ENCODE results near the gene CDC23. TPM values are rescaled to one million over a fixed set of nuclear protein-coding genes. Genes with fewer than 3 reads are reported as not detected.

The CDC23 gene
- total RNA-seq, 1 experiment from 2014 or later: 60.7 TPM

DNA sequence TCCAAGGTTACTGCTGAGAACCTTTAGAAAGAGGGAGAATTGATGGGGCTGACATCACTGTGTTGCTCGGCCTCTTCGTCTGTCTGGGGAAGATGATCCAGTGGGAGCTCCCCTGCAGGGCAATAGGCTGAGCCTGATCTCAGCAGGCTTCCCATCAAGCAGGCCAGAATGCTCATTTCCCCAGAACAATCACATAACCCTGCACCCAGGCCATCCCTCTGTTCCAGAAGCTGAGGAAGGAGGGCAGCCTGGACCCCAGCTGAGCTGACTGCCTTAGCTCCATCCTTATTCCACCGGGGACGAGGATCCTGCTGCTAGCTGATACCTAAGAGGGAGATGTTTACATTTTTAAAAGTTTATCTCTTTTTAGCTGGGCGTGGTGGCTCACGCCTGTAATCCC lies 11.6 kb upstream of the CDC23 start:
- no peak for DNase-seq
- Histone ChIP-seq H3K27me3 (replicated peaks; ENCODE audit: control insufficient read depth, insufficient read depth, low read length) (no peaks in the 10 kb centered on the region), H3K9me3 (peaks cover 9% of the 10 kb centered on the region), H3K4me3 (ENCODE audit: low read depth, low read length) (no peak overlapping the region), H3K4me1 (no peaks in the 10 kb centered on the region), H3K36me3 (ENCODE audit: control insufficient read depth, insufficient read depth, low read length) (no peaks in the 10 kb centered on the region)
- Mint-ChIP-seq H3K27ac (ENCODE audit: unreplicated experiment) (no peak overlapping the region), H3K4me1 (ENCODE audit: low read depth, unreplicated experiment) (peaks cover 8% of the 10 kb centered on the region), H3K9me3 (ENCODE audit: unreplicated experiment) (no peaks in the 10 kb centered on the region), H3K36me3 (ENCODE audit: insufficient read depth, unreplicated experiment) (no peaks in the 10 kb centered on the region), H3K4me3 (ENCODE audit: unreplicated experiment) (no peak overlapping the region), H3K27me3 (ENCODE audit: insufficient read depth, unreplicated experiment) (no peaks in the 10 kb centered on the region)
- CTCF ChIA-PET: interaction anchor here (3.1 kb wide), 1 partner anchor 58 kb away, joined by 26 read pairs; no protein-coding TSS in a partner anchor
- intact Hi-C loops (cut with micrococcal nuclease; ENCODE audit: unreplicated experiment): no loop called here
- no TSS peak for BruUV-seq (replicated peaks)
- POLR2A ChIA-PET: no interaction called here
- TF ChIP-seq, protein P1, sequence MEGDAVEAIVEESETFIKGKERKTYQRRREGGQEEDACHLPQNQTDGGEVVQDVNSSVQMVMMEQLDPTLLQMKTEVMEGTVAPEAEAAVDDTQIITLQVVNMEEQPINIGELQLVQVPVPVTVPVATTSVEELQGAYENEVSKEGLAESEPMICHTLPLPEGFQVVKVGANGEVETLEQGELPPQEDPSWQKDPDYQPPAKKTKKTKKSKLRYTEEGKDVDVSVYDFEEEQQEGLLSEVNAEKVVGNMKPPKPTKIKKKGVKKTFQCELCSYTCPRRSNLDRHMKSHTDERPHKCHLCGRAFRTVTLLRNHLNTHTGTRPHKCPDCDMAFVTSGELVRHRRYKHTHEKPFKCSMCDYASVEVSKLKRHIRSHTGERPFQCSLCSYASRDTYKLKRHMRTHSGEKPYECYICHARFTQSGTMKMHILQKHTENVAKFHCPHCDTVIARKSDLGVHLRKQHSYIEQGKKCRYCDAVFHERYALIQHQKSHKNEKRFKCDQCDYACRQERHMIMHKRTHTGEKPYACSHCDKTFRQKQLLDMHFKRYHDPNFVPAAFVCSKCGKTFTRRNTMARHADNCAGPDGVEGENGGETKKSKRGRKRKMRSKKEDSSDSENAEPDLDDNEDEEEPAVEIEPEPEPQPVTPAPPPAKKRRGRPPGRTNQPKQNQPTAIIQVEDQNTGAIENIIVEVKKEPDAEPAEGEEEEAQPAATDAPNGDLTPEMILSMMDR (IDR thresholded peaks at IDR 0.05; ENCODE audit: insufficient read depth in 1 of 2, low read depth in 1 of 2, low read length in 1 of 2, severe bottlenecking in 1 of 2, unreplicated experiment in 1 of 2): no peak

DNA sequence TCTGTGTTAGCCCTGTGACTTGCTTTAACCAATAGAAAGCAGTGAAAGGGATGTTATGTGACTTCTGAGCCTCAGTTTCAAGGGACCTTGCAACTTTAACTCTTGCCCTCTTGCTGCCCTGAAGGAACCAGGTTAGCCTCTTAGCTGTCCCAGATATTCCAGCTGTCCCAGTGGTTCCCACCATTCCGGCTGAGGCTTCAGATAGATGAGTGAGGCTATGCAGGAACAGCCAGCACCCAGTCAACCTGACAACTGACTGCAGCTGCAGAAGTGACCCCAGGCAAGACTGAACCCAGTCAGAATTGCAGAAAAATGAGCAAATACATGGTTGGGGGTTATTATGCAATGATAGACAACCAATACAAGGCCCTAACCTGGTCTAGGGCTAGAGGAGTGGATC lies 10.4 kb upstream of the CDC23 start:
- ChIA-PET POLR2A (interaction anchor here (0.6 to 1.9 kb wide), 2 partner anchors 10 to 140 kb away, joined by 6 to 15 read pairs; partner anchors contain the start of gene CDC23), CTCF (interaction anchor here (0.5 to 3.1 kb wide), 5 partner anchors 27 to 188 kb away, joined by 3 to 26 read pairs (median 3); no protein-coding TSS in a partner anchor)
- Histone ChIP-seq H3K4me3 (ENCODE audit: low read depth, low read length) (no peak overlapping the region), H3K36me3 (ENCODE audit: control insufficient read depth, insufficient read depth, low read length) (no peaks in the 10 kb centered on the region), H3K27me3 (replicated peaks; ENCODE audit: control insufficient read depth, insufficient read depth, low read length) (no peaks in the 10 kb centered on the region), H3K9me3 (peaks cover 9% of the 10 kb centered on the region), H3K4me1 (no peaks in the 10 kb centered on the region)
- intact Hi-C loops (cut with micrococcal nuclease; ENCODE audit: unreplicated experiment): no loop called here
- H3K4me1 Mint-ChIP-seq (ENCODE audit: low read depth, unreplicated experiment): peaks cover 8% of the 10 kb centered on the region
- BruUV-seq (replicated peaks): no TSS peak
- no peak for DNase-seq
- peaks cover 6% of the 10 kb centered on the region for H3K36me3 Mint-ChIP-seq (ENCODE audit: insufficient read depth, unreplicated experiment)
- no peaks in the 10 kb centered on the region for H3K9me3 Mint-ChIP-seq (ENCODE audit: unreplicated experiment)
- no peak overlapping the region for H3K4me3 Mint-ChIP-seq (ENCODE audit: unreplicated experiment)
- H3K27ac Mint-ChIP-seq (ENCODE audit: unreplicated experiment): no peak overlapping the region
- TF ChIP-seq, protein P1 (IDR thresholded peaks at IDR 0.05; ENCODE audit: insufficient read depth in 1 of 2, low read depth in 1 of 2, low read length in 1 of 2, severe bottlenecking in 1 of 2, unreplicated experiment in 1 of 2): no peak
- H3K27me3 Mint-ChIP-seq (ENCODE audit: insufficient read depth, unreplicated experiment): no peaks in the 10 kb centered on the region

DNA sequence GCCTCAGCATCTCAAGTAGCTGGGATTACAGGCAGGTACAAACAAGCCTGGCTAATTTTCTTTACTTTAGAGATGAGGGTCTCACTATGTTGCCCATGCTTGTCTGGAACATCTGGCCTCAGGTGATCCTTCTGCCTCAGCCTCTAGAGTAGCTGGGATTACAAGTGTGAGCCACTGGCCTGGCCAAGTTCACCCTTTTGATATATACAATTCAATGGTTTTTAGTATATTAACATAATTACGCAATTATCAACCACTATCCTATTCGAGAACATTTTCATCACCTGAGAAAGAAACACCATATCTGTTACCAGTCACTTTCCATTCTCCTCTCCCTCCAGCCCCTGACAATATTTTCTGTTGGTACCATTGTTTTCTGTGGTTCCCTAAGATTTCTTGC lies 3.7 kb upstream of the CDC23 start:
- Histone ChIP-seq H3K36me3 (ENCODE audit: control insufficient read depth, insufficient read depth, low read length) (no peaks in the 10 kb centered on the region), H3K27me3 (replicated peaks; ENCODE audit: control insufficient read depth, insufficient read depth, low read length) (no peaks in the 10 kb centered on the region), H3K4me3 (ENCODE audit: low read depth, low read length) (no peak overlapping the region), H3K9me3 (no peaks in the 10 kb centered on the region), H3K4me1 (no peaks in the 10 kb centered on the region)
- POLR2A ChIA-PET: no interaction called here
- H3K9me3 Mint-ChIP-seq (ENCODE audit: unreplicated experiment): no peaks in the 10 kb centered on the region
- no peak overlapping the region for H3K27ac Mint-ChIP-seq (ENCODE audit: unreplicated experiment)
- CTCF ChIA-PET: no interaction called here
- H3K4me3 Mint-ChIP-seq (ENCODE audit: unreplicated experiment): no peak overlapping the region
- peaks cover 20% of the 10 kb centered on the region for H3K36me3 Mint-ChIP-seq (ENCODE audit: insufficient read depth, unreplicated experiment)
- TF ChIP-seq, protein P1 (IDR thresholded peaks at IDR 0.05; ENCODE audit: insufficient read depth in 1 of 2, low read depth in 1 of 2, low read length in 1 of 2, severe bottlenecking in 1 of 2, unreplicated experiment in 1 of 2): no peak
- no TSS peak for BruUV-seq (replicated peaks)
- DNase-seq: no peak
- H3K27me3 Mint-ChIP-seq (ENCODE audit: insufficient read depth, unreplicated experiment): no peaks in the 10 kb centered on the region
- H3K4me1 Mint-ChIP-seq (ENCODE audit: low read depth, unreplicated experiment): no peaks in the 10 kb centered on the region
- intact Hi-C loops (cut with micrococcal nuclease; ENCODE audit: unreplicated experiment): no loop called here
